Mammary microvascular endothelial cell (primary cell): ENCODE measurements around the gene CD109. TPM values are rescaled to one million over a fixed set of nuclear protein-coding genes. Genes with fewer than 3 reads are reported as not detected.

Experiments
- total RNA-seq: library from RNA; depleted of rRNA; stranded (reverse); fragments of >200 nt; gene quantifications from 2 replicates; pipeline ENCODE4 v1.2.3, GENCODE V29; 2015

The CD109 gene
- total RNA-seq: 53.6 and 55.0 TPM in 2 replicates

DNA sequence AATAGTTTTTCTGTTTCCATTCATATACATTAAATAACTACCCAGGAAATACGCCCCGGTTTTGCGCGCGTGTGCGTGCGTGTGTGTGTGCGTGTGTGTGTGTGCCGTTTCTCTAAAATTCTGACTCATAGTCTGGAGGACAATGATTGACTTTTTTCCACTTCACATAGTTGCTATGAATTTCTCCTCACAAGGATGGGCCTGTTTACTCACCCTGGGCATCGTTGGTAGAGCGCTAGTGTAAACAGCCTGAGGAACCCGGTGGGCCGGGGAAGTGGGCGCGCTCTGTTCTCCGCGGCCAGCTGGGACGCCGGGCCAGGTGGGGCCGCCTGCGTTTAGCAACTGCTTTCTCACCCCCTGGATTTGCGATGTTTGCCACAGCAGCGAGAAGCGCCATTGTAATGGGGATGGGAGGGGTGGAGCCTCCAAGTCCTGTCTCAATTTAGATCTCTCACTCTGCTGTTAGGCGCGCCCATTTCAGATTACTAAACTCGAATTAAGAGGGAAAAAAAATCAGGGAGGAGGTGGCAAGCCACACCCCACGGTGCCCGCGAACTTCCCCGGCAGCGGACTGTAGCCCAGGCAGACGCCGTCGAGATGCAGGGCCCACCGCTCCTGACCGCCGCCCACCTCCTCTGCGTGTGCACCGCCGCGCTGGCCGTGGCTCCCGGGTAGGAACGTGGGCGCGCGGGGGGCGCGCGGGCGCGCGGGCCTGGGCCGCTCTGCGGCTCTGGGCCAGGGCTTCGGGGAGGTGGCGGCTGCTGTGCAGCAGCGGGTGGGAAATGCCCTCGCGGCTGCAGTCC lies at the start of gene CD109:
Gene CD109, plus strand, starts transcription at position 585 of the 803 bp plus-strand sequence. Its CDS starts 13 bp downstream, at position 598.

DNA sequence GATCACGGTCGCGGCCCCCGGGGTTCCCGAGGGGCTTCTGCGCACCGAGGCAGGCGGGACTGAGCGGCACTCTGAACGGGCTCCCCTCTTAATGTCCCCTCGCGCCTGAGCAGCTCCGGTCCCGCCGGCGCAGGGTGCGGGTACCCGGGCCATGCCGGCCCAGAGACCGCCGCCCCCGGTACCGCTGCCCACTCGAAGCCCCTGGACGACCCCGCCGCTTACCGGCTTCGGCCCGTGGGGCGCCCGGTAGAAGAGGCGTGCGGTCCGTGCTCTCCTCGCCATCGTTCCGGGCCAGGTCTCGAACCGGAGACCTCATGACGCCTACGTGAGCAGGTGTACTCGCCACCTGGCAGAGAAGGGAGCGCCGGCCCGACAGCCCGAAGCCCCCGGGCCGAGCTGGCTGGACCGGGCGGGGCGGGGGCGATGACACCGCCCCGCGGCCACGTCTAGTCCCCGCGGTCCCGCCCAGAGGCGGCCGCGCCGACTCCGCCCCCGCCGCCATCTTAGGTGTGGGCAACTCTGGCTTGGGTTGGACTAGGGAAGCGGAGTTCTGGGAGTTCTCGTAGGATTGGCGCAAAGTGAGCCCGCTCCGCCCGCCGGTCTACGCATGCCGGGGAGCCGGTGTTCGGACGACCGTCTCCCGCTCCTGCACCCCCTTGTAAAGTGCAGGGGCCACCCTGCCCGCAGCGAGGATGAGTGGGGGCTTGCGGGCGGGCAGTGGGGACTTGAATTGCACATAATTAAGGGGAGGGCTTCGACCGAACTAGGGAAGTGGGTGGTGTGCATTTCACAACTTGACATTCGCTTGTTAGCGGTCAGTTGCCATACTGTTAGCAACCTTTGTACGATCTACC lies 42.2 kb upstream of the CD109 start, which contains the start of gene SLC17A5:
Gene SLC17A5, minus strand, starts transcription at position 422 of the 854 bp plus-strand sequence. Its CDS starts 106 bp downstream, at position 316.

Other genes with a start within 250 kb of the CD109 start
- 11.6 and 13.6 TPM in 2 replicates for gene CGAS, start 243.9 kb upstream of the CD109 start, total RNA-seq
- gene MTO1, start 234.5 kb upstream of the CD109 start, total RNA-seq: 31.2 and 32.0 TPM in 2 replicates
- 11,518 and 12,167 TPM in 2 replicates for gene EEF1A1, start 175.2 kb upstream of the CD109 start, total RNA-seq
- 19.3 and 19.6 TPM in 2 replicates for gene SLC17A5, start 42.2 kb upstream of the CD109 start, total RNA-seq